ENCODE results near the gene ISCA2. TPM values are rescaled to one million over a fixed set of nuclear protein-coding genes. Genes with fewer than 3 reads are reported as not detected.
"Not testable (repeated sequence)": the region's sequence is repeated elsewhere in the genome, so short reads cannot be mapped to it uniquely, and the experiment has no call there.

ISCA2 gene
- polyA plus RNA-seq, 1 donor from 2014 or later, result 71.8 TPM

GRCh38 chr14:74524812-74525135, 31.2 kb downstream of the ISCA2 start:
- peaks cover 15% of the 10 kb centered on the region for H3K27me3 Mint-ChIP-seq
- H3K4me1 Mint-ChIP-seq, result peaks cover 10 to 13% (median 10%) of the 10 kb centered on the region in 3 donors

GRCh38 chr14:74525361-74525851, 31.8 kb downstream of the ISCA2 start:
- Mint-ChIP-seq H3K9me3 (peaks cover 0 to 4% (median 0%) of the 10 kb centered on the region in 3 donors), H3K4me3 (peak overlapping the region in 1 of 4 donors; percentile 57), H3K27ac (no peak overlapping the region)

More at GRCh38 chr14:74524812-74525135, 31.2 kb downstream of the ISCA2 start:
- H3K9me3 Mint-ChIP-seq, result peaks cover 0 to 4% (median 0%) of the 10 kb centered on the region in 3 donors
- H3K27ac Mint-ChIP-seq, result no peak overlapping the region
- no peaks in the 10 kb centered on the region for H3K36me3 Mint-ChIP-seq
- no peak overlapping the region for H3K4me3 Mint-ChIP-seq

GRCh38 chr14:74526854-74527585, 33.5 kb downstream of the ISCA2 start:
- H3K36me3 Mint-ChIP-seq, result no peaks in the 10 kb centered on the region
- H3K27me3 Mint-ChIP-seq, result peaks cover 11% of the 10 kb centered on the region
- H3K9me3 Mint-ChIP-seq, result peaks cover 0 to 2% (median 0%) of the 10 kb centered on the region in 3 donors
- peak overlapping the region in 1 of 3 donors; percentile 19 for H3K27ac Mint-ChIP-seq
- H3K4me1 Mint-ChIP-seq, result peaks cover 10 to 13% (median 10%) of the 10 kb centered on the region in 3 donors
- H3K4me3 Mint-ChIP-seq, result no peak overlapping the region

More at GRCh38 chr14:74525361-74525851, 31.8 kb downstream of the ISCA2 start:
- H3K4me1 Mint-ChIP-seq, result peaks cover 10 to 13% (median 10%) of the 10 kb centered on the region in 3 donors
- no peaks in the 10 kb centered on the region for H3K36me3 Mint-ChIP-seq
- peaks cover 16% of the 10 kb centered on the region for H3K27me3 Mint-ChIP-seq

- Mint-ChIP-seq H3K4me1 (peaks cover 10 to 13% (median 10%) of the 10 kb centered on the region in 3 donors), H3K27me3 (peaks cover 7% of the 10 kb centered on the region), H3K4me3 (no peak overlapping the region), H3K36me3 (no peaks in the 10 kb centered on the region), H3K27ac (no peak overlapping the region), H3K9me3 (peaks cover 0 to 2% (median 0%) of the 10 kb centered on the region in 3 donors)
Observed at GRCh38 chr14:74527736-74528280, 34.2 kb downstream of the ISCA2 start.

- Mint-ChIP-seq H3K9me3 (peaks cover 0 to 2% (median 0%) of the 10 kb centered on the region in 3 donors), H3K4me1 (peaks cover 8 to 13% (median 10%) of the 10 kb centered on the region in 3 donors), H3K4me3 (no peak overlapping the region), H3K27ac (no peak overlapping the region), H3K27me3 (peaks cover 7% of the 10 kb centered on the region), H3K36me3 (no peaks in the 10 kb centered on the region)
Observed at GRCh38 chr14:74528406-74528805, 34.8 kb downstream of the ISCA2 start.

GRCh38 chr14:74528886-74529285, 35.3 kb downstream of the ISCA2 start:
- Mint-ChIP-seq H3K27ac (no peak overlapping the region), H3K9me3 (peaks cover 0 to 2% (median 0%) of the 10 kb centered on the region in 3 donors), H3K27me3 (peaks cover 7% of the 10 kb centered on the region), H3K4me1 (peaks cover 8 to 13% (median 10%) of the 10 kb centered on the region in 3 donors), H3K4me3 (no peak overlapping the region), H3K36me3 (no peaks in the 10 kb centered on the region)

GRCh38 chr14:74531006-74531405, 37.4 kb downstream of the ISCA2 start:
- Mint-ChIP-seq H3K36me3 (no peaks in the 10 kb centered on the region), H3K27ac (no peak overlapping the region), H3K9me3 (peaks cover 0 to 2% (median 0%) of the 10 kb centered on the region in 3 donors), H3K4me3 (no peak overlapping the region), H3K4me1 (peaks cover under 1 to 3% (median 1%) of the 10 kb centered on the region in 3 donors), H3K27me3 (peaks cover 6% of the 10 kb centered on the region)

- Mint-ChIP-seq H3K36me3 (no peaks in the 10 kb centered on the region), H3K9me3 (peaks cover 0 to 2% (median 0%) of the 10 kb centered on the region in 3 donors), H3K4me1 (no peaks in the 10 kb centered on the region), H3K27ac (no peak overlapping the region), H3K27me3 (peaks cover 5% of the 10 kb centered on the region), H3K4me3 (no peak overlapping the region)
Observed at GRCh38 chr14:74531467-74531866, 37.9 kb downstream of the ISCA2 start.

- no peaks in the 10 kb centered on the region for H3K36me3 Mint-ChIP-seq
- peaks cover 0 to 2% (median 0%) of the 10 kb centered on the region in 3 donors for H3K9me3 Mint-ChIP-seq
- H3K4me3 Mint-ChIP-seq, result no peak overlapping the region
- no peak overlapping the region for H3K27ac Mint-ChIP-seq
- peaks cover 5% of the 10 kb centered on the region for H3K27me3 Mint-ChIP-seq
- H3K4me1 Mint-ChIP-seq, result no peaks in the 10 kb centered on the region
Observed at GRCh38 chr14:74532246-74532645, 38.7 kb downstream of the ISCA2 start.

DNA sequence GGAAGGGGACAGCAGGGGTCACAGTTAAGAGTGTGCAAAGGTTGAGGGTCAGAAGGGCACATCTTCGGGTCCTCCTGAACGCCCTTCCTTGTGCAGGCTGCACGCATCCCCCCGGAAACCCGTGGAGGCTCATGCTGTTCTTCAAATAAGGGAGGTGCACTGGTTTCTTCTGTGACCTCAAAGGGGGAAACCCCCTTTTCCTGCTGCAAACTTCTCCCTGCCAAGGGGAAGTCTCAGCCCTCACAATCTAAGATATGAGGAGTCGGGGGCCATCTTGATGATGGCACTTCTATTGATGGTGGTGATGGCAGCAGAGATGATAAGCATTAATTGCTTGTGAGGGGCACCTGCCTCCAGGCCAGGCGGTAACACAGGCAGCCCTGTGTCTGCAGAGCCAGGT, 40.0 kb downstream of the ISCA2 start:
- Mint-ChIP-seq H3K36me3 (no peaks in the 10 kb centered on the region), H3K27ac (no peak overlapping the region), H3K9me3 (peaks cover 0 to 2% (median 0%) of the 10 kb centered on the region in 3 donors), H3K27me3 (peaks cover 5% of the 10 kb centered on the region), H3K4me3 (no peak overlapping the region), H3K4me1 (no peaks in the 10 kb centered on the region)

GRCh38 chr14:74535756-74536325, 42.3 kb downstream of the ISCA2 start:
- Mint-ChIP-seq H3K4me3 (no peak overlapping the region), H3K27ac (no peak overlapping the region), H3K27me3 (peaks cover 2% of the 10 kb centered on the region), H3K36me3 (no peaks in the 10 kb centered on the region), H3K4me1 (no peaks in the 10 kb centered on the region), H3K9me3 (no peaks in the 10 kb centered on the region)

DNA sequence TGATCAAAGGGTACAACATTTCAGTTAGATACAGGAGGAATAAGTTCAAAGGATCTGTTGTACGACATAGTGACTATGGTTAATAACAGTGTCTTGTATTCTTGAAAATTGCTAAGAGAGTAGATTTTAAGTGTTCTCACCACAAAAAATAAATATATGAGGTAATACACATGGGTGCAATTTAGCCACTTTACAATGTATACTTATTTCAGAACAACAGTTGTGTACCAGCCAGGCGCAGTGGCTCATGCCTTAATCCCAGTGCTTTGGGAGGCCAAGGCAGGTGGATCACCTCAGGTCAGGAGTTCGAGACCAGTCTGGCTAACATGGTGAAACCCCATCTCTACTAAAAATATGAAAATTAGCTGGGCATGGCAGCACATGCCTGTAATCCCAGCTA, 42.8 kb downstream of the ISCA2 start:
- not testable (repeated sequence) for H3K4me1 Mint-ChIP-seq, H3K9me3 Mint-ChIP-seq, H3K27ac Mint-ChIP-seq, H3K36me3 Mint-ChIP-seq, H3K4me3 Mint-ChIP-seq, H3K27me3 Mint-ChIP-seq

DNA sequence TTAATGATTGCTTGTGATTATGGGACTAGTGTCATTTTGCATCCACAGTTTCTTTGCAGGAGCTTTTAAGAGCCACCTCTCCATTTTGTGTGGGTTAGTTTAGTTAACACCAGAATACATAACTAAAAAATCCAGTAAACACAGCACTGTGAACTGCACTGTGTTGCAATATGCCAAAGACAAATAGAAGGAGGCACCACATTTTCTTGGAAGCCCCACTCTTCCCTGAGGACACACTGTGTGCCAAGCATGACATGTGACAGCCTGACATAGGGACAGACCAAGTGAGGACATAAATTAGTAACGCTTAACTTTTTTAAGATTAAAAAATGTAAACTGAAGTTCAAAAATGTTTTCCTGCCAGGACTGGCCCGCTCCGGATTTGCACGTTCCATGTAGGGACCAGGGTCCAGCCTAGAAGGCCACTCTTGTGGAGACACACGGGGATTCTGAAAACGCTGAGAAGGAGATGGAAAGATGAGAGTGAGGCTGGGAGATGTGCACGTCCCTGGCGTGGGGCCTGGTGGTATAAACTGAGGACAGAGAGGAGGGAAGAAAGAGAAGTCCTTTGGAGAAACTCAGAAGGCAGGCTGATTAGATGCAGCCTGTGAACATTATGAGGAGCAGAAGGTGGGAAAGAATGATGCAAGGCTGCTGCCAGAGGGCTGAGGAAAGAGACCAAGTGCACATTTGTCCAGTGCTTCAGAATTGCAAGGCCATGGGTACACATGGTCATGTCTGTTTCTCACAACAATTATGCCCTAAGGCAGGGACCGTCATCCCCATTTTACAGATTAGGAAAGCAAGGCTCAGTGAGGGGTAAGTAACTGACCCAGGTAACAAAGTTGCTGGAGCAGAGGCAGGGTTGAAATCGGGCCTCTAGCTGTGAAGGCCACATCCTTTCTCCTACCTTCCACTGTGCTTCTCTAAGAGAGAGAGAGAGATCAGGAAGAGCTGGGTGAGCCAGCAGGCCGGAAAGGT, 45.1 kb downstream of the ISCA2 start:
- no peak overlapping the region for H3K4me3 Mint-ChIP-seq
- peaks cover 2% of the 10 kb centered on the region for H3K27me3 Mint-ChIP-seq
- H3K36me3 Mint-ChIP-seq, result no peaks in the 10 kb centered on the region
- no peaks in the 10 kb centered on the region for H3K4me1 Mint-ChIP-seq
- H3K9me3 Mint-ChIP-seq, result no peaks in the 10 kb centered on the region
- H3K27ac Mint-ChIP-seq, result no peak overlapping the region

- Mint-ChIP-seq H3K27ac (no peak overlapping the region), H3K9me3 (no peaks in the 10 kb centered on the region), H3K27me3 (peaks cover 2% of the 10 kb centered on the region), H3K4me1 (no peaks in the 10 kb centered on the region), H3K4me3 (no peak overlapping the region), H3K36me3 (no peaks in the 10 kb centered on the region)
Observed at GRCh38 chr14:74539503-74539902, 45.9 kb downstream of the ISCA2 start.

All from IgD-negative memory B cell (primary cell).